Suppressor macrophage treated with lipopolysaccharide for 4 hours (primary cell): ENCODE results near the gene FNDC3B.

Experiments
- DNase-seq: peaks from one replicate; pipeline ENCODE4 v3.0.0-alpha.2; 2020

The FNDC3B gene

DNA sequence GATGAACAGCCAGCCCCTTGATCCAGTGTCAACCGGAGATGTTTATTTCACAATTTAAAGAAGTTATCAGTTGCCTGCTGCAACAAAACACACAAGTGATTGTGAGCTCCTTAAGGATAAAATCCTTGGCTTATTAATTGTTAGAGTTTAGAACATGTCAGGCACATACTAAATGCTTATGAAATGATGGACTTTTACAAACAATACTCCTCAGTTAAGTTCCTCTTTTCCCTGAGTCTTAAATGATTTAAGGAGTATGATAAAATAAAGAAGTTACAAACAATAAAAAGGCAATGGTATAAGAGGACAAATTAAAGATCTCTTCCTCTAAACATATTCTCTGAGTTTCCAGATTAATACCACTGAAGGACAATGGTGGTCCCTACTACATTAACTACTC lies 403.2 kb downstream of the FNDC3B start:
- DNase-seq = peak; percentile 32

DNA sequence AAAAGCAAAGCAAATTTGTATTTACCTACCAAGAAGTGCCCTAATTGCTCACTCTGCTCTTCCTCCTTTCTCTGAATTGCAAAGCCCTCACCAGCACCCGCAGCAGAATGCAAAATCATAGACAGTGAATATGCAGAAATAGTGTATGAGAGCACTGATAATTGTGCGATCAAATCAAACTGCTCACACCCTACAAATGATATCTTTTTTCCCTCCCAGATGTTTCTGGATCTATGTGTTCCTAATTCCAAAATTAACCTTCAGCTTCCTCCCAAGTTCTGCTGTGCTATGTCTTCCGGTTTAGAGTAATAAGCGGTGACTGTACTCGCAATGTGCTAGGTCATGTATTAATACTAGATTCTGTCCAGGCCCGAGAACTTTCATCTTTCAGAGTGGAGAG lies 405.4 kb downstream of the FNDC3B start:
- DNase-seq = peak; percentile 8

DNA sequence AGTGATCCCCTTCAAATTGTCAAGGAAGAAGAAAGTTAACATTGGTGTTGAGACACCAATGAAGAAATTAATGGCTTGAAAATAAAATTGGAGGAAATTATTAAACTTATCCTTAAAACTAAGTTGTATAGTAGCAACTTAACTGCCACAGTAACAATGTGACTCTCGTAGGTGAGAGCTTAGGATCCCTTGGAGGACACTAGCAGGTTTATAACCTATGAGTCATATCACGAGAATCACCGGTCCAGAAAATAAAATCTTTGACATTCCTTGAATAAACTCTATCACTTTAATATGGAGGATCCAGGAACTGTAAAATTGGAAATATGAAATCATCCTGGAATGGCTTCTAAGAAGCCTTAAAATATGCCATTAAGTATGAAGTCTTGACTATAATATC lies 406.8 kb downstream of the FNDC3B start:
- no peak for DNase-seq

DNA sequence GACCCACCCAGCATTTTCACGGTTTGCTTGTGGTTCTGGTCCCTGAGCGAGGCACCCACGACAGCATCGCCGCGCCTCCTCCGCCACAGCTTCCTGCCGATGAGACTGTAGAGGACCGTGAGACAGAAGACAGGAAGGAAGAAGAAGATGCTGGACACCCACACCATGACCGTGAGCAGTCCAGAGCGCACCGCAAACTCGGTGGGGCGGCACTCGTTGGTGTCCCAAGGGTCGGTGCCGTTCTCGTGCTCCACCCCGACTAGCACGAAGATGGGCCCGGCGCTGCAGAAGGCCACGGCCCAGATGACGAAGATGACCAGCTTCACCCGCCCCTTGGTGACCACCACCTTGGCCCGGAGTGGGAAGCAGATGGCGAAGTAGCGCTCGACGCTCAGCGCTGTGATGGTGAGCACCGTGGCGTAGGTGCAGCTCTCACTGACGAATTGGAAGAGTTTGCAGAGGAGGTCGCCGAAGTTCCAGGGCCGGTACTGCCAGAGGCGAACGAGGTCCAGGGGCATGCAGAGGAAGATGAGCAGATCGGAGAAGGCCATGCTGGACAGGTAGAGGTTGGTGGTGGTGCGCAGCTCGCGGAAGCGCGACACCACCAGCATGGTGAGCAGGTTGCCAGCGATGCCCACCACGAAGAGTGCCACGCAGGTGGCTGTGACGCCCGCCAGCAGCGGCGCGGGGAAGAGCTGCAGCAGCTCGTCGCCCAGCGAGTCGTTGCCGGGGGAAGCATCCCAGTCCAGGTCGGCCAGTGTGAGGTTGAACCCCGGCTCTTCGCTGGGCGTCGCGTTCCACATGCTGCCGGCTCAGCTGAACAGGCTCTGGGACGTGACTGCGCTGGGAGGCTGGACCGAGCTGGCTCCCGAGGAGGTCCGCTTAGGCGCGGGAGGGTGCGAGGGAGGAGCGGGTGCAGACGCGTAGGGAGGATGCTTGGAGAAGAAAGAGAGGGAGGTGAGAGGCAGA lies 408.5 kb downstream of the FNDC3B start, which contains the start of gene GHSR:
TSS of gene GHSR (minus strand) at position 846 of the 969 bp plus-strand sequence. CDS start at position 803, 43 bp downstream.
- DNase-seq = no peak

DNA sequence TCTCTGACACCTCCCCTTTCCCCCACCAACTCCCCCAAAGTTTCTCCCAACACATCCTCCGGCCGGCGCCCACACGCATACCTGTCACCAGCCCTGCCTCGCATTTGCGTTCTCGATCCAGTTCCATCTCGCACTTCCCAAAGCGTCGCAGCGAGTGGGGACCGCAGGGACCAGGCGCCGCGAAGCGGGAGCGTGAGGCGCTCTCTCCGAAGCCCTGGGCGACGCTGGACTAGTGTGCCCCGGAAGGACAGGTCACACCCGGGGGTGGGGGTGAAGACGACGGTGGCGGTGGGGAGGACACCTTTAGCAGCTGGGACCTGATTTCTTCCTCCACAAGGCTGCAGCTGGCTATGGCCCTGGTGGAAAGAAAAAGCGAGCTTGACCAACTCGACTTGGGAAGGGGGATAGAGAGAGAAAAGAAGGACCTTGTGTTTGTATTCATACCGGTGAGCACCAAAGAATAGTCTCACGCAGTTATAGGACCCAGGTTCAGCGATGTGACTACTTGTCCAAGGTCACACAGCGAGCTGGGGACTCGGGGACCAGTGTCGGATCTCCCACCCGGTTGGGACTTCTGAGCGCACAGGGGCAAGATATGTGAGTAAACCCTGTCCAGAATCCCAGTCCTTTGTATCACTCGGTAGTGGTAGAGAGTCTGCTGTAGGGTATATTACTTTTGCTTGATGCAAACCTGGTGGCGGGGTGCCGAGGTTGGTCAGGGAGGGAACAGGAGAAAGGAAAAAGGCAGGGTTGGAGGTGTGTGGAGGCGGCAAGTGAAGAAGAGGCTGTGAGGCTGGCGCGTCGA lies 409.5 kb downstream of the FNDC3B start:
- no peak for DNase-seq

DNA sequence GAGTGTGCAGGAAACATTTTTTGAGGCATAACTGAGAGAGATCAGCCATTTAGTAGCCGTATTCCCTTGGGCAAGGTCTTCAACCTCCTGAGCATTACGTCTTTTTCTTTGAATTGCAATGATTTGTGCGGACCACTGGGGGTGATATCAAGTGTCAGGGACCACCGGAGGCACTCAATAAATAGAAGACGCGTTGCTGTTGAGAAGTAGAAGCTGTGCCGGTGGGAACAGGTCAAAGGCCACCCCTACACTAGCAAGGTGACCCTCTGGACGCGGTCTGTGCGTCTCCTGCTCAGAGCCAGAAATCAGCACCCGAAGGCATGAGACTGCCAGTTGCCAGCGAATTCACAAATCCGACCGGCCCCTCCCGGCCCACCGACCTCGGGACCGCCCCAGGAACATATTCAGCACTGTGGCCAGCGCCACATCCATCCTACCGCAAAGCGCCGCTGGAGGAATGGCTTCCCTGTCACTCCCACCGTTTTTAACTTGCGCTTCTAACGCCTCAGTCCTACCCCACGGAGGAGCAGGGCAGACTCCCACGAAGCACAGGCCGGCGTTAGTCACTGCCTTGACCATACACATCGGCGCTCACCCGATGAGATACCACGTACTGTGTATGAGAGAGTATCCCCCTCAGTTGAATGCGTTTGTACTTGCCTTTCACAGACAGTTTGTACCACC lies 410.2 kb downstream of the FNDC3B start:
- DNase-seq = peak; percentile 15
